NK-92 (cell line): ENCODE results near the gene CCDC93.

ENCODE experiments used
- DNase-seq: peaks from one replicate; lab custom pipeline; 2025; ENCODE audit not compliant: unreplicated experiment; lab: John Stamatoyannopoulos, UW

CCDC93 gene

GRCh38 chr2:117918608-117919007 is 95.3 kb downstream of the CCDC93 start:
- no peak for DNase-seq

- no peak for DNase-seq
Observed at GRCh38 chr2:117917223-117917917, 96.5 kb downstream of the CCDC93 start.

- DNase-seq: no peak
Observed at GRCh38 chr2:117902933-117903332, 110.9 kb downstream of the CCDC93 start.

GRCh38 chr2:117888897-117889296 is 125.0 kb downstream of the CCDC93 start:
- no peak for DNase-seq

GRCh38 chr2:117885308-117885707 is 128.6 kb downstream of the CCDC93 start:
- DNase-seq: no peak

GRCh38 chr2:117879003-117879402 is 134.9 kb downstream of the CCDC93 start:
- DNase-seq: no peak

- no peak for DNase-seq
Observed at GRCh38 chr2:117875786-117876185, 138.1 kb downstream of the CCDC93 start.
